Measurements from ENCODE around the gene EFHC1.

DNA sequence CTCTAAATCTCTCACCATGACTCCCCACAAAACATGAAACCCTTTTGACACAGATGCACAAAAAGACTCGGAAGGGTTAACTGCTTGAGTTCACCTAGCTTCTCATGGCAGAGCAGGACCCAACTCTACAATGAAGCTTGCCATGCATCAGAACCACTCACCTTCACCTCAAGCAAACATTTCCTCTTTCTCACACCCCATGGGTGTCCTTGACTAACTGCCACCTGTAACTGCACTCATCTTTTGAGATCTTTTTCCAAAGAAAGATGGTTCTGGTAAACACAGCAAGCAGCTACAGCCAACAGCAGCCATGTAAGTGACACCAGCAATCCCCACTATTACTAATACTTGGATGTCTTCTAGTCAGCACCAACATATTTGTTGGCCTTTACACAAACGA is 76.5 kb downstream of the EFHC1 start:
- TF ChIP-seq, protein P1, sequence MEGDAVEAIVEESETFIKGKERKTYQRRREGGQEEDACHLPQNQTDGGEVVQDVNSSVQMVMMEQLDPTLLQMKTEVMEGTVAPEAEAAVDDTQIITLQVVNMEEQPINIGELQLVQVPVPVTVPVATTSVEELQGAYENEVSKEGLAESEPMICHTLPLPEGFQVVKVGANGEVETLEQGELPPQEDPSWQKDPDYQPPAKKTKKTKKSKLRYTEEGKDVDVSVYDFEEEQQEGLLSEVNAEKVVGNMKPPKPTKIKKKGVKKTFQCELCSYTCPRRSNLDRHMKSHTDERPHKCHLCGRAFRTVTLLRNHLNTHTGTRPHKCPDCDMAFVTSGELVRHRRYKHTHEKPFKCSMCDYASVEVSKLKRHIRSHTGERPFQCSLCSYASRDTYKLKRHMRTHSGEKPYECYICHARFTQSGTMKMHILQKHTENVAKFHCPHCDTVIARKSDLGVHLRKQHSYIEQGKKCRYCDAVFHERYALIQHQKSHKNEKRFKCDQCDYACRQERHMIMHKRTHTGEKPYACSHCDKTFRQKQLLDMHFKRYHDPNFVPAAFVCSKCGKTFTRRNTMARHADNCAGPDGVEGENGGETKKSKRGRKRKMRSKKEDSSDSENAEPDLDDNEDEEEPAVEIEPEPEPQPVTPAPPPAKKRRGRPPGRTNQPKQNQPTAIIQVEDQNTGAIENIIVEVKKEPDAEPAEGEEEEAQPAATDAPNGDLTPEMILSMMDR (IDR thresholded peaks at IDR 0.05; ENCODE audit: poor library complexity) = no peak
- no peak for TF ChIP-seq EZH2 (IDR thresholded peaks at IDR 0.05; ENCODE audit: borderline replicate concordance)
- TF ChIP-seq EZH2phosphoT487 (IDR thresholded peaks at IDR 0.05; ENCODE audit: low read depth, severe bottlenecking, unreplicated experiment) = no peak
